ENCODE results near the gene F3. TPM values are rescaled to one million over a fixed set of nuclear protein-coding genes. Genes with fewer than 3 reads are reported as not detected.

F3 gene
- total RNA-seq, 1 donor = 24.0 TPM

GRCh38 chr1:94501426-94501825 is 40.1 kb downstream of the F3 start:
- no peak overlapping the region for H3K4me3 ChIP-seq (ENCODE audit: low read depth, low read length)
- DNase-seq (ENCODE audit: low read depth) = peak; percentile 34
- TF ChIP-seq CTCF (IDR thresholded peaks at IDR 0.05; ENCODE audit: insufficient read depth, low read length) = no peak

DNA sequence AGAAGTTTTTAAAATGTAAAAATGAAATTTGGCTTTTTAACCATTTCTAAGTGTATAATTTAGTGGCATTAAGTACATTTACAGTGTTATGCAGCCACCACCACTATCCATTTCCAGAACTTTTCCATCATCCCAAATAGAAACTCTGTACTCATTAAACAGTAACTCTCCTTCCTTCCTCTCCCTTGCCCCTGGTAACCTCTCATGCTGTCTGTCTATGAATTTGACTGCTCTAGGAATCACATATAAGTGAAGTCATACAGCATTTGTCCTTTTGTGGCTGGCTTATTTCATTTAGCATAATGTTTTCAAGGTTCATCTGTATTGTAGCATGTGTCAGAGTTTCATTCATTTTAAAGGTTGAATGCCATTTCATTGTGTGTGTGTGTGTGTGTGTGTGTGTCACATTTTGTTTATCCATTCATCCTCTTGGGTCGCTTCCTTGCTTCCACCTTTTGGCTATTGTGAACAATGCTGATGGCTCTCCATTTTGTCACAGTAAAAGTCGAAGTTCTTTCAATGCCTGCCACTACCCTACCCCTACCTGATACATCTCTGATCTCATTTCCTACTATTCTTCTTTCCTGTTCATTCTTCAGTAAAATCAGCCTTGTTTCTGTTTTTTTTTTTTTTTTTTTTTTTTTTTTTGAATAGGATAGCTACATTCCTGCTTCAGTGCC is 45.3 kb downstream of the F3 start:
- no peak overlapping the region for H3K4me3 ChIP-seq (ENCODE audit: low read depth, low read length)
- DNase-seq (ENCODE audit: low read depth) = no peak
- TF ChIP-seq CTCF (IDR thresholded peaks at IDR 0.05; ENCODE audit: insufficient read depth, low read length) = no peak

DNA sequence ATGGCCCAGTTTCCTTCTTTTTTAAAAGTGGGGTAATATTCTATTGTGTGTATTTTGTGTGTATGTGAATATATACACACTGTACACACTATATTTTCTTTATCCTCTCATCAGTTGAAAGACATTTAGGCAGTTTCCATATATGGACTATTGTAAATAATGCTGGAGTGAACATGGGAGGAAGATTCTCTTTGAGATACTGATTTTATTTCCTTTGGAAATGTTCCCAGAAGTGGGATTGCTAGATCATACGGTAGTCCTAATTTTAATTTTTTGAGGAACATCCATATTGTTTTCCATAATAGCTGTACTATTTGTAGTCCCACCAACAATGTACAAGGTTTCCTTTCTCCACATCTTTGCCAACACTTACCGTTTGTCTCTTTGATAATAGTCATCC is 51.0 kb downstream of the F3 start:
- no peak overlapping the region for H3K4me3 ChIP-seq (ENCODE audit: low read depth, low read length)
- DNase-seq (ENCODE audit: low read depth) = no peak
- no peak for TF ChIP-seq CTCF (IDR thresholded peaks at IDR 0.05; ENCODE audit: insufficient read depth, low read length)

DNA sequence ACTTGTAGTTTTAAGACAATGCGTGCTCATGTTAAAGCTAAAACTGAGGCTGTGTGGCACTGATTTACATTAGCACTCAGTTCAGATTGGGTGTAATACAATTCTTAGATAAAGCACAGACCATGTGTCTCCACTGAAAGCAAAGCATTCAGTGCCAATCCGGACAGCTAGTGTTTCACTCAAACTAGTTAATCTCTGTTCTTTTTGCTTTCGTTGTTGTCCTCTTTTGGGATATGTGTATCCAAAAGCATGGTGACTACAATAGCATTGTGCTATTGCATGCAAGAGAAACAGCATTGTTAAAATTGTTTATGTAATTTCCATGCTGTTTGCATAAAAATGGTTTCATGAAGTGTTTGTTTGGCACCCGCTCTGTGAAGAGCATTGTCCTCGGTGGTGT is 54.6 kb downstream of the F3 start:
- TF ChIP-seq CTCF (IDR thresholded peaks at IDR 0.05; ENCODE audit: insufficient read depth, low read length) = no peak
- H3K4me3 ChIP-seq (ENCODE audit: low read depth, low read length) = no peak overlapping the region
- DNase-seq (ENCODE audit: low read depth) = no peak

DNA sequence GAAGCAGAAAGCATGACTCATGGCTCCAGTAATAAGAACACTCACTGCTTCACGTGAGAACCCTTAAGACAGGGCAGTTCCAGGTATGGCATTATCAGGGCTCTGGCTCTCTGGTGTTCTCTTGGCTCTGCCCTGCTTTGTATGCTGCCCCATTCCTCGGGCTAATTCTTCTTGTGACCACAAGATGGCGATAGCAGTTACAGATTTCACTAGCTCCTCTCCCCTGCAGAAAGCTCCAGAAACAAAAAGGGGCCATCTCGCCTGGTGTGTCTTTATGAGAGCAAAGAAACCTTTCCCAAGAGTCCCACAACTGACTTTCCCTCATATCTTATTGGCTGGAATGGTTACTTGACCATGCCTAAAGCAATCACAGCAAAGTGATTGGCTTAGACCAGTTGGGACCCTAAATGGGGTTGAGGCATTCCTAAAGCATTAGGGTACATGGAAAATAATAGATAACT is 60.1 kb downstream of the F3 start:
- peak; percentile 80 for DNase-seq (ENCODE audit: low read depth)
- H3K4me3 ChIP-seq (ENCODE audit: low read depth, low read length) = no peak overlapping the region
- peak; percentile 88 for TF ChIP-seq CTCF (IDR thresholded peaks at IDR 0.05; ENCODE audit: insufficient read depth, low read length)

GRCh38 chr1:94479682-94480081 is 61.9 kb downstream of the F3 start:
- no peak for DNase-seq (ENCODE audit: low read depth)
- no peak overlapping the region for H3K4me3 ChIP-seq (ENCODE audit: low read depth, low read length)
- TF ChIP-seq CTCF (IDR thresholded peaks at IDR 0.05; ENCODE audit: insufficient read depth, low read length) = no peak

Other genes starting within 250 kb of the F3 start
- gene ABCD3, start 123.4 kb downstream of the F3 start, total RNA-seq (ENCODE audit: low replicate concordance) = 35.2 and 37.6 TPM in 2 replicates

All from fibroblast of the aortic adventitia (primary cell).